ENCODE results near the gene NDST3.

DNA sequence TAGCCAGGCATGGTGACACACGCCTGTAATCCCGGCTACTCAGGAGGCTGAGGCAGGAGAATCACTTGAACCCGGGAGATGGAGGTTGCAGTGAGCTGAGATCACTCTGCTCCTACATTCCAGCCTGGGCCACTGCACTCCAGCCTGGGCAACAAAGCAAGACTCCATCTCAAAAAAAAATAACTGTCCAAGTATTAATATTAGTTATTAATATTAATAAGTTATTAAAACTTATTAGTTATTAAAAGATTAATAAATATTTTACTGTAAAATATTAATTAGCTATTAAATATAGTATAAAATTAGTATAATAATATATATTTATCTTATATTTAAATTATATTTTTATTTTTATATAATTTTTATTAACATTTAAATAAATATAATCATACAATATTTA is 19.5 kb upstream of the NDST3 start:
- TF ChIP-seq POLR2A (IDR thresholded peaks at IDR 0.05; ENCODE audit: low read length) (no peak), GATA1 (IDR thresholded peaks at IDR 0.05; ENCODE audit: low read depth, low read length) (no peak)
